OCI-LY1 (cell line): ENCODE results near the gene ENTPD1.

ENCODE experiments used
- H2AFZ ChIP-seq: fragments of 200-600 bp; sonication (generic), shearing (Covaris generic); 2 replicates; pipeline ENCODE4 v1.6.0; 2014; ENCODE audit warnings: antibody characterized with exemption, mild to moderate bottlenecking, low read length
- H3F3A ChIP-seq: fragments of 200-600 bp; sonication (generic), shearing (Covaris generic); 2 replicates; pipeline ENCODE4 v1.6.0; 2014; ENCODE audit warnings: mild to moderate bottlenecking, antibody characterized with exemption, low read length, moderate library complexity; ENCODE audit not compliant: insufficient read depth
- H3K27ac ChIP-seq: fragments of 200-600 bp; sonication (generic); 2 replicates; pipeline ENCODE4 v1.5.1; 2014; ENCODE audit warnings: low read length, mixed run types, mild to moderate bottlenecking, low read depth; ENCODE audit not compliant: poor library complexity, severe bottlenecking
- H3K27me3 ChIP-seq: fragments of 200-600 bp; sonication (generic); 2 replicates; pipeline ENCODE4 v1.6.0; 2014; ENCODE audit warnings: antibody characterized with exemption, mild to moderate bottlenecking, low read length, moderate library complexity; ENCODE audit not compliant: insufficient read depth
- H3K36me3 ChIP-seq: fragments of 200-600 bp; sonication (generic); 2 replicates; pipeline ENCODE4 v1.6.1; 2014; ENCODE audit warnings: mild to moderate bottlenecking, antibody characterized with exemption, low read length, moderate library complexity, mixed read lengths; ENCODE audit not compliant: insufficient read depth
- H3K4me1 ChIP-seq: fragments of 200-600 bp; sonication (generic); 2 replicates; pipeline ENCODE4 v1.5.1; 2014; ENCODE audit warnings: mild to moderate bottlenecking, low read length, moderate library complexity; ENCODE audit not compliant: insufficient read depth, severe bottlenecking
- H3K4me2 ChIP-seq: fragments of 200-600 bp; sonication (generic), shearing (Covaris generic); 2 replicates; pipeline ENCODE4 v1.6.1; 2014; ENCODE audit warnings: low read length
- H3K4me3 ChIP-seq: fragments of 200-600 bp; sonication (generic); 2 replicates; pipeline ENCODE4 v1.5.1; 2014; ENCODE audit warnings: low read length, low read depth, mild to moderate bottlenecking, mixed read lengths; ENCODE audit not compliant: poor library complexity, severe bottlenecking
- H3K79me2 ChIP-seq: fragments of 200-600 bp; shearing (Covaris generic); 2 replicates; pipeline ENCODE4 v1.6.1; 2016; ENCODE audit warnings: mixed run types, low read length, mixed read lengths; ENCODE audit not compliant: insufficient read depth
- H3K9ac ChIP-seq: fragments of 200-600 bp; sonication (generic), shearing (Covaris generic); 2 replicates; pipeline ENCODE4 v1.6.1; 2014; ENCODE audit warnings: mild to moderate bottlenecking, low read length, mixed read lengths
- H3K9me2 ChIP-seq: fragments of 200-600 bp; sonication (generic), shearing (Covaris generic); 2 replicates; pipeline ENCODE4 v1.6.1; 2014; ENCODE audit warnings: low read depth, mild to moderate bottlenecking, low read length, mixed read lengths
- H3K9me3 ChIP-seq: fragments of 200-600 bp; shearing (Covaris generic); 2 replicates; pipeline ENCODE4 v1.6.1; 2014; ENCODE audit warnings: low read length, mixed read lengths
- H4K20me1 ChIP-seq: fragments of 200-600 bp; sonication (generic), shearing (Covaris generic); 2 replicates; pipeline ENCODE4 v1.6.0; 2016; ENCODE audit warnings: mild to moderate bottlenecking, low read length; ENCODE audit not compliant: insufficient read depth
- EZH2 ChIP-seq: fragments of 200-600 bp; sonication (generic), shearing (Covaris generic); IDR thresholded peaks from 2 replicates; pipeline ENCODE4 v1.8.0; 2017; ENCODE audit warnings: borderline replicate concordance, mixed run types, mild to moderate bottlenecking, antibody characterized with exemption, low read length, moderate library complexity, mixed read lengths
- TF ChIP-seq, protein P1 (sequence below): fragments of 200-600 bp; sonication (generic), shearing (Covaris generic); IDR thresholded peaks from 2 replicates; pipeline ENCODE4 v1.5.1; 2017; ENCODE audit warnings: mild to moderate bottlenecking, antibody characterized with exemption, low read length, moderate library complexity, mixed read lengths

The ENTPD1 gene

DNA sequence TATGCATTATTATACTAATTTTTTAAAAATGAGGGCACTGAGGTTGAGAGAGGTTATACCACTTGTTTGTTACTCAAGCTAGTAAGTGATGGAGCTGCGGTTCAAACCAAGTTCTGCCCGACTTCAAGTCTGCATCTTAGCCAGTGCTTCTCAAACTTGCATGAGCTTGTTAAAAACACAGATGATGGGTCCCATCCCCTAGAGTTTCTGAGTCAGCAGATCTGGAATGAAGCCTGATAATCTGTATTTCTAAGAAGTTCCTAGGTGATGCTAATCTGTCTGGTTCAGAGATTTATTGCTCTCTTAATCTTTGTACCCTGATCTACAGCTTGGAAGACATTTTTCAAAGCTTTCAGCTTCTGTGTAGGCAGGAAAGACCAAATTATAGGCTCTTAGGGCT is 84.2 kb downstream of the ENTPD1 start:
- Histone ChIP-seq H3K9me2 (no peaks in the 10 kb centered on the region), H4K20me1 (no peaks in the 10 kb centered on the region), H3K27ac (no peak overlapping the region), H3K4me1 (no peaks in the 10 kb centered on the region), H3K27me3 (no peaks in the 10 kb centered on the region), H3K4me3 (no peak overlapping the region), H3K4me2 (no peak overlapping the region), H3K79me2 (no peaks in the 10 kb centered on the region), H2AFZ (no peak overlapping the region), H3K9me3 (no peaks in the 10 kb centered on the region), H3K36me3 (no peaks in the 10 kb centered on the region), H3F3A (no peaks in the 10 kb centered on the region), H3K9ac (no peak overlapping the region)
- TF ChIP-seq EZH2: no peak
- TF ChIP-seq, protein P1, sequence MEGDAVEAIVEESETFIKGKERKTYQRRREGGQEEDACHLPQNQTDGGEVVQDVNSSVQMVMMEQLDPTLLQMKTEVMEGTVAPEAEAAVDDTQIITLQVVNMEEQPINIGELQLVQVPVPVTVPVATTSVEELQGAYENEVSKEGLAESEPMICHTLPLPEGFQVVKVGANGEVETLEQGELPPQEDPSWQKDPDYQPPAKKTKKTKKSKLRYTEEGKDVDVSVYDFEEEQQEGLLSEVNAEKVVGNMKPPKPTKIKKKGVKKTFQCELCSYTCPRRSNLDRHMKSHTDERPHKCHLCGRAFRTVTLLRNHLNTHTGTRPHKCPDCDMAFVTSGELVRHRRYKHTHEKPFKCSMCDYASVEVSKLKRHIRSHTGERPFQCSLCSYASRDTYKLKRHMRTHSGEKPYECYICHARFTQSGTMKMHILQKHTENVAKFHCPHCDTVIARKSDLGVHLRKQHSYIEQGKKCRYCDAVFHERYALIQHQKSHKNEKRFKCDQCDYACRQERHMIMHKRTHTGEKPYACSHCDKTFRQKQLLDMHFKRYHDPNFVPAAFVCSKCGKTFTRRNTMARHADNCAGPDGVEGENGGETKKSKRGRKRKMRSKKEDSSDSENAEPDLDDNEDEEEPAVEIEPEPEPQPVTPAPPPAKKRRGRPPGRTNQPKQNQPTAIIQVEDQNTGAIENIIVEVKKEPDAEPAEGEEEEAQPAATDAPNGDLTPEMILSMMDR: no peak

DNA sequence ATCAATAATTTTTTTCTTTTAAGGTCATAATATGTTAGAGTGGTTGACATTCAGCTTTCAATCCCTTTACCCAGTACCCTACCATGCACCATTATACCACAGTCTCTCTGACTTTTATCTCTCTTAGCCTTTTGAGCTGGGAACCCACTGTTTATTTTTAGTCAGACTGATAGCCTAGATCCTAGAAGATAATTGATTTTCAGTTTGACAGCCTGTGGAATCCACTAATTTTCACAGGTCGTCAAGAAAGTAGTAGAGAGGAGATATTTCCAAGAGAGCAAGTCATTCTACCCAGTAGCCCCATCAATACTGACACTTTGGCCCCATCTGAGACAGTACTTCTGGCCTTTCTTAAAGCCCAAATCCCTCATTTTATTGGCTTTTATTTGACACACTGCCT is 84.7 kb downstream of the ENTPD1 start:
- TF ChIP-seq EZH2: no peak
- TF ChIP-seq, protein P1: no peak
- H3K27me3 ChIP-seq: no peaks in the 10 kb centered on the region
- no peaks in the 10 kb centered on the region for H3K79me2 ChIP-seq
- no peak overlapping the region for H3K4me3 ChIP-seq
- H3K4me1 ChIP-seq: no peaks in the 10 kb centered on the region
- H3K9me3 ChIP-seq: no peaks in the 10 kb centered on the region
- no peak overlapping the region for H3K4me2 ChIP-seq
- H3K9ac ChIP-seq: no peak overlapping the region
- H2AFZ ChIP-seq: no peak overlapping the region
- no peaks in the 10 kb centered on the region for H3K36me3 ChIP-seq
- H3K9me2 ChIP-seq: no peaks in the 10 kb centered on the region
- H3F3A ChIP-seq: no peaks in the 10 kb centered on the region
- no peaks in the 10 kb centered on the region for H4K20me1 ChIP-seq
- no peak overlapping the region for H3K27ac ChIP-seq

DNA sequence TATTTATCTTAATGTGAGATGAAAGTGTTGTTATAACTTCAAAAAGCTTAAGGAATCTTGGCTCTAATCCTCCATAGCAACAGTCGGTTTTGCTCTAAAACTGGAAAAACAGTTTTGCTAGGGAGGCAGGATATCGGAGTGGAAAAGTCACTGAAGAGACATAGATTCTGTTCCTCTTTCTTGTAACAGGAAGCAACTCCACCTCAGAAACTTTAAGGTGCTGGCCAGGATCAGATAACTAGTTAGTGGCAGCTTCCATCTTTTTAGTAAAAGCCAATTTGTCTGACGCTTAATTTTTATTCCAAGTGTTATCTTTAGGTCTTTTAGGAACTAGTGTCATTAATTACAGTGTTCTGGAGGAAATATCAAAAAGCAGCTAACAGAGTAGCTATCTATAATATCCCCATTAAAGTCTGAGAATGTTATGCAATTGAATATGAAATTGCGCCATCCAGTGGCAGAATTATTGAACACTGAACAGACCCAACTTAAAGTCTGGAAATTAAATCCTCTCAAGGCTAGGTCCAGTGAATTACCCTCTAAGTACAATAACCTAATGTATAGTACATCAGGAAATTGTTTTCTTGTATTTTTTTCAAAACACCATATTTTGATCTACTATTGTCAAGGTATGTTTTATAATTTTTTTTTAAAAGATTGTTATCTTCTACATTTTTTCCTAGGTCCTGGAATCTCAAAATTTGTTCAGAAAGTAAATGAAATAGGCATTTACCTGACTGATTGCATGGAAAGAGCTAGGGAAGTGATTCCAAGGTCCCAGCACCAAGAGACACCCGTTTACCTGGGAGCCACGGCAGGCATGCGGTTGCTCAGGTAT is 85.9 kb downstream of the ENTPD1 start:
- Histone ChIP-seq H2AFZ (no peak overlapping the region), H4K20me1 (no peaks in the 10 kb centered on the region), H3K9me2 (no peaks in the 10 kb centered on the region), H3K4me3 (no peak overlapping the region), H3K4me2 (no peak overlapping the region), H3K36me3 (no peaks in the 10 kb centered on the region), H3K9ac (no peak overlapping the region), H3K4me1 (no peaks in the 10 kb centered on the region), H3K79me2 (no peaks in the 10 kb centered on the region), H3K27me3 (no peaks in the 10 kb centered on the region), H3F3A (no peaks in the 10 kb centered on the region), H3K27ac (no peak overlapping the region), H3K9me3 (no peaks in the 10 kb centered on the region)
- TF ChIP-seq, protein P1: peak; percentile 61
- no peak for TF ChIP-seq EZH2
